ENCODE data around the gene TUBB4A. TPM values are rescaled to one million over a fixed set of nuclear protein-coding genes. Genes with fewer than 3 reads are reported as not detected.
A peak's percentile ranks its signal among the peaks of the same experiment; 100 is the strongest.
"Not testable (repeated sequence)": the region's sequence is repeated elsewhere in the genome, so short reads cannot be mapped to it uniquely, and the experiment has no call there.

TUBB4A gene
- total RNA-seq, 1 donor: not detected

- TF ChIP-seq, protein P1, sequence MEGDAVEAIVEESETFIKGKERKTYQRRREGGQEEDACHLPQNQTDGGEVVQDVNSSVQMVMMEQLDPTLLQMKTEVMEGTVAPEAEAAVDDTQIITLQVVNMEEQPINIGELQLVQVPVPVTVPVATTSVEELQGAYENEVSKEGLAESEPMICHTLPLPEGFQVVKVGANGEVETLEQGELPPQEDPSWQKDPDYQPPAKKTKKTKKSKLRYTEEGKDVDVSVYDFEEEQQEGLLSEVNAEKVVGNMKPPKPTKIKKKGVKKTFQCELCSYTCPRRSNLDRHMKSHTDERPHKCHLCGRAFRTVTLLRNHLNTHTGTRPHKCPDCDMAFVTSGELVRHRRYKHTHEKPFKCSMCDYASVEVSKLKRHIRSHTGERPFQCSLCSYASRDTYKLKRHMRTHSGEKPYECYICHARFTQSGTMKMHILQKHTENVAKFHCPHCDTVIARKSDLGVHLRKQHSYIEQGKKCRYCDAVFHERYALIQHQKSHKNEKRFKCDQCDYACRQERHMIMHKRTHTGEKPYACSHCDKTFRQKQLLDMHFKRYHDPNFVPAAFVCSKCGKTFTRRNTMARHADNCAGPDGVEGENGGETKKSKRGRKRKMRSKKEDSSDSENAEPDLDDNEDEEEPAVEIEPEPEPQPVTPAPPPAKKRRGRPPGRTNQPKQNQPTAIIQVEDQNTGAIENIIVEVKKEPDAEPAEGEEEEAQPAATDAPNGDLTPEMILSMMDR (IDR thresholded peaks at IDR 0.05; ENCODE audit: insufficient read depth, low read depth, low read length): no peak
- peak overlapping the region; percentile 68 for H3K4me3 ChIP-seq (ENCODE audit: low read depth, low read length)
- DNase-seq (ENCODE audit: low read depth): peak; percentile 80
Measured at GRCh38 chr19:6516018-6516658, 14.0 kb upstream of the TUBB4A start.

GRCh38 chr19:6514926-6515544 lies 12.9 kb upstream of the TUBB4A start:
- no peak overlapping the region for H3K4me3 ChIP-seq (ENCODE audit: low read depth, low read length)
- TF ChIP-seq, protein P1 (IDR thresholded peaks at IDR 0.05; ENCODE audit: insufficient read depth, low read depth, low read length): no peak
- no peak for DNase-seq (ENCODE audit: low read depth)

- H3K4me3 ChIP-seq (ENCODE audit: low read depth, low read length): no peak overlapping the region
- no peak for DNase-seq (ENCODE audit: low read depth)
- TF ChIP-seq, protein P1 (IDR thresholded peaks at IDR 0.05; ENCODE audit: insufficient read depth, low read depth, low read length): no peak
Measured at GRCh38 chr19:6514089-6514488, 12.0 kb upstream of the TUBB4A start.

DNA sequence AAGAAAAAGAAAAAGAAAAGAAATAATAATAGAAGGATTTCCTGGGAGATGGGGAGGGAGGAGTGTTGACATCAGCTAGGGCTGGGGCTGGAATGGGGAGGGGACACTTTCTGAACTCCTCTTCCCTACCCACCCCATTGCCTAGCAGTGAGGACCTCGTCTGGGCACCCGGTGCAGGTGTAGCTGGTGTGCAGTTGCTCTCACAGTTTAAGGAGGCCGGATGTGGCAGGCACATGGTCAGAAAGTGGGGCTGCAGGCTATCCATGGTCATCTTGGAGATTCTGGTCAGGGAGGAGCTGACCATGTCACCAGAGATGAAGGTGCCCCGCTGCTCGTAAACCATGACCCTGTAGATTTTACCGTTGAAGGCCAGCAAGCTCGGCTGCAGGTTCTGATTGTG lies 8.5 kb upstream of the TUBB4A start:
- H3K4me3 ChIP-seq (ENCODE audit: low read depth, low read length): no peak overlapping the region
- TF ChIP-seq, protein P1 (IDR thresholded peaks at IDR 0.05; ENCODE audit: insufficient read depth, low read depth, low read length): no peak

GRCh38 chr19:6509118-6509971 lies 7.2 kb upstream of the TUBB4A start:
- TF ChIP-seq, protein P1 (IDR thresholded peaks at IDR 0.05; ENCODE audit: insufficient read depth, low read depth, low read length): no peak
- H3K4me3 ChIP-seq (ENCODE audit: low read depth, low read length): no peak overlapping the region
- no peak for DNase-seq (ENCODE audit: low read depth)

More for the DNA sequence above, 8.5 kb upstream of the TUBB4A start:
- DNase-seq (ENCODE audit: low read depth): no peak

DNA sequence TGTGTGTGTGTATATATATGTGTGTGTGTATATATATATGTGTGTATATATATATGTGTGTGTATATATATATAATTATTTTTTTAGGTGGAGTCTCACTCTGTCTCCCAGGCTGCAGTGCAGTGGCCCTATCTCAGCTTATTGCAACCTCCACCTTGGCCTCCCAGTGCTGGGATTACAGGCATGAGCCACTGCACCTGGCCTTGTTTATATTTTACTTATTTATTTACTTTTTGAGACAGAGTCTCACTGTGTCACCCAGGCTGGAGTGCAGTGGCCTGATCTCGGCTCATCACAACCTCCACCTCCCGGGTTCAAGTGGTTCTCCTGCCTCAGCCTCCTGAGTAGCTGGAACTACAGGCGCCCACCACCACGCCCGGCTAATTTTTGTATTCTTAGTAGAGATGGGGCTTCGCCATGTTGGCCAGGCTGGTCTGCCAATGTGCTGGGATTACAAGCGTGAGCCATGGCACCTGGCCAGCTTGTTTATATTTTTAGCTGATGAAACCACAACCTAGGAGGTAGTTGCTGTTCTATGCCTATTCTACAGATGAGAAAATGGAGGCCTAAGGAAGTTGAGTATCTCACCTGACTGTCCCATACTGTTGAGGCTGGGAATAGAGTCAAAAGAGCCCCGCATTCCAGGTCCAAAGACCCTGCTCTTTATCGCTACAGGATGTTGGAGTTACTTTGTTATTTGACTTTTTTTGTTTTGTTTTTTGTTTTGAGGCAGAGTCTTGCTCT lies 6.1 kb upstream of the TUBB4A start:
- DNase-seq (ENCODE audit: low read depth); H3K4me3 ChIP-seq (ENCODE audit: low read depth, low read length): not testable (repeated sequence)
